CD14-positive monocyte (primary cell): Measurements from ENCODE around the gene SMTNL2. TPM values are rescaled to one million over a fixed set of nuclear protein-coding genes. Genes with fewer than 3 reads are reported as not detected.

Experiments
- DNase-seq, 3 donors: peaks; one replicate each; pipeline ENCODE4 v3.0.0-alpha.2; 2011 to 2022
- H2AFZ ChIP-seq: 2 replicates; pipeline ENCODE4 v1.6.0; 2012; ENCODE audit warnings: mild to moderate bottlenecking, low read depth, low read length, inconsistent platforms; ENCODE audit not compliant: insufficient read depth, poor library complexity, severe bottlenecking
- H3K27ac ChIP-seq, 2 donors: 1 replicate in 1 of 2; 2 replicates in 1 of 2; pipeline ENCODE4 v1.5.1; 2012 to 2013; ENCODE audit warnings: low read length in 2 of 2, control low read depth in 1 of 2, inconsistent platforms in 1 of 2, low read depth in 1 of 2, mild to moderate bottlenecking in 1 of 2
- H3K27me3 ChIP-seq, 2 donors: one replicate each; pipeline versions ENCODE4 v1.6.0 to v1.6.1; 2011 to 2013; ENCODE audit warnings: low read length in 2 of 2; ENCODE audit not compliant: control insufficient read depth in 2 of 2, insufficient read depth in 2 of 2
- H3K36me3 ChIP-seq, 2 donors: replicated peaks in 1 of 2; 1 replicate in 1 of 2; 2 replicates in 1 of 2; pipeline versions ENCODE4 v1.5.1 to v1.6.1; 2012 to 2013; ENCODE audit warnings: low read length in 2 of 2, control low read depth in 1 of 2, inconsistent platforms in 1 of 2, mild to moderate bottlenecking in 1 of 2; ENCODE audit not compliant: insufficient read depth in 2 of 2, control insufficient read depth in 1 of 2
- H3K4me1 ChIP-seq, 2 donors: 1 replicate in 1 of 2; 2 replicates in 1 of 2; pipeline versions ENCODE4 v1.5.1 to v1.6.1; 2012 to 2013; ENCODE audit warnings: low read length in 2 of 2, control low read depth in 1 of 2, inconsistent platforms in 1 of 2, mild to moderate bottlenecking in 1 of 2, moderate library complexity in 1 of 2; ENCODE audit not compliant: insufficient read depth in 2 of 2, control insufficient read depth in 1 of 2
- H3K4me2 ChIP-seq: replicated peaks from 2 replicates; pipeline ENCODE3; 2012; ENCODE audit warnings: low read length, moderate library complexity, mild to moderate bottlenecking; ENCODE audit not compliant: poor library complexity, severe bottlenecking; ENCODE audit errors: extremely low read depth
- H3K4me3 ChIP-seq, 3 experiments: fragments of 200-600 bp in 1 of 3; sonication (generic) in 1 of 3; replicated peaks in 1 of 3; 1 replicate in 2 of 3; 2 replicates in 1 of 3; pipeline ENCODE4 v1.5.1; 2011 to 2013; ENCODE audit warnings: low read length in 3 of 3, mild to moderate bottlenecking in 3 of 3, control low read depth in 2 of 3, low read depth in 2 of 3, inconsistent platforms in 1 of 3, moderate library complexity in 1 of 3
- H3K79me2 ChIP-seq: 2 replicates; pipeline ENCODE4 v1.6.0; 2012; ENCODE audit warnings: mild to moderate bottlenecking, control low read depth, inconsistent platforms, low read length, moderate library complexity; ENCODE audit not compliant: insufficient read depth
- H3K9ac ChIP-seq: 2 replicates; pipeline ENCODE4 v1.6.0; 2017; ENCODE audit warnings: low read length, mild to moderate bottlenecking; ENCODE audit not compliant: insufficient read depth, poor library complexity, severe bottlenecking
- H3K9me3 ChIP-seq, 2 donors: replicated peaks in 1 of 2; 1 replicate in 1 of 2; 2 replicates in 1 of 2; pipeline versions ENCODE4 v1.5.1 to v1.6.1; 2012 to 2013; ENCODE audit warnings: low read length in 2 of 2, control low read depth in 1 of 2; ENCODE audit not compliant: control insufficient read depth in 1 of 2, insufficient read depth in 1 of 2
- H4K20me1 ChIP-seq: 2 replicates; pipeline ENCODE4 v1.6.0; 2012; ENCODE audit warnings: mild to moderate bottlenecking, low read length, control low read depth, moderate library complexity; ENCODE audit not compliant: insufficient read depth
- H3K27ac Mint-ChIP-seq, 7 donors: one replicate each; pipeline ENCODE4 v1.8.0; 2020; ENCODE audit warnings: mild to moderate bottlenecking in 7 of 7, mixed read lengths in 7 of 7, moderate library complexity in 6 of 7, inconsistent platforms in 2 of 7
- H3K27me3 Mint-ChIP-seq, 3 donors: one replicate each; pipeline ENCODE4 v1.8.0; 2021 to 2022; ENCODE audit warnings: low read depth in 3 of 3, mild to moderate bottlenecking in 3 of 3, mixed read lengths in 3 of 3, moderate library complexity in 3 of 3, inconsistent platforms in 1 of 3
- H3K36me3 Mint-ChIP-seq, 2 donors: one replicate each; pipeline ENCODE4 v1.8.0; 2020; ENCODE audit warnings: mixed read lengths in 2 of 2, inconsistent platforms in 1 of 2, mild to moderate bottlenecking in 1 of 2
- H3K4me1 Mint-ChIP-seq: one replicate; pipeline ENCODE4 v1.8.0; 2020; ENCODE audit warnings: mild to moderate bottlenecking, mixed read lengths
- H3K4me3 Mint-ChIP-seq, 2 donors: one replicate each; pipeline ENCODE4 v1.8.0; 2020; ENCODE audit warnings: mild to moderate bottlenecking in 2 of 2, mixed read lengths in 2 of 2, moderate library complexity in 1 of 2
- H3K9me3 Mint-ChIP-seq, 7 donors: one replicate each; pipeline ENCODE4 v1.8.0; 2020 to 2022; ENCODE audit warnings: mixed read lengths in 7 of 7, mild to moderate bottlenecking in 6 of 7, moderate library complexity in 6 of 7, inconsistent platforms in 2 of 7
- CTCF ChIP-seq: fragments of 200-600 bp; IDR thresholded peaks from one replicate; pipeline ENCODE4 v1.8.0; 2022; ENCODE audit warnings: antibody characterized with exemption, mild to moderate bottlenecking
- WGBS: methylation state at CpG from one replicate; pipeline ENCODE4 v1.1.5; 2013; ENCODE audit warnings: missing lambda C conversion rate; ENCODE audit not compliant: insufficient coverage; 5-methylcytosine and 5-hydroxymethylcytosine counted together
- intact Hi-C, 2 donors: fragments of 100-400 bp; cut with micrococcal nuclease; formaldehyde crosslinking; loops; one replicate each; pipeline versions ENCODE4 v1.15.0 to v1.15.1; 2023
- polyA plus RNA-seq, 3 donors: library from polyadenylated mRNA; depleted of rRNA in 1 of 3; unstranded in 2 of 3; stranded (reverse) in 1 of 3; fragments of 300-500 nt in 2 of 3; fragments of >200 nt in 1 of 3; fragmentation: Illumina TruSeq in 2 of 3; gene quantifications; 1 replicate in 2 of 3; 2 replicates in 1 of 3; pipeline ENCODE4 v1.2.3, GENCODE V29; 2012 to 2021

Gene SMTNL2
- polyA plus RNA-seq, 3 donors: 0.08 TPM; not detected in 2

GRCh38 chr17:4583206-4583605 is 1.1 kb upstream of the SMTNL2 start:
- H3K9me3 ChIP-seq: peaks cover 0 to 10% of the 10 kb centered on the region in 2 donors
- Mint-ChIP-seq H3K4me1 (peaks cover 3% of the 10 kb centered on the region), H3K4me3 (peak overlapping the region in 1 of 2 donors; percentile 21), H3K27me3 (peaks cover 42 to 68% (median 57%) of the 10 kb centered on the region in 3 donors), H3K27ac (no peak overlapping the region), H3K9me3 (peaks cover 0 to 7% (median 3%) of the 10 kb centered on the region in 7 donors), H3K36me3 (peaks cover 0 to 1% of the 10 kb centered on the region in 2 donors)
- no peak for DNase-seq
- H3K79me2 ChIP-seq: no peaks in the 10 kb centered on the region
- intact Hi-C loops: no loop called here
- H3K36me3 ChIP-seq: no peaks in the 10 kb centered on the region
- H3K27ac ChIP-seq: no peak overlapping the region
- H3K4me1 ChIP-seq: peaks cover 5 to 10% of the 10 kb centered on the region in 2 donors
- peaks cover 19 to 48% of the 10 kb centered on the region in 2 donors for H3K27me3 ChIP-seq
- no peak overlapping the region for H2AFZ ChIP-seq
- no peak overlapping the region for H3K9ac ChIP-seq
- H3K4me2 ChIP-seq: no peak overlapping the region
- no peak for TF ChIP-seq CTCF
- H3K4me3 ChIP-seq: no peak overlapping the region
- H4K20me1 ChIP-seq: no peaks in the 10 kb centered on the region
- WGBS: 80% methylated on average over 2 of the region's 3 CpGs

GRCh38 chr17:4583782-4584100 is 588 bp upstream of the SMTNL2 start:
- Mint-ChIP-seq H3K36me3 (peaks cover 0 to 1% of the 10 kb centered on the region in 2 donors), H3K4me1 (peaks cover 3% of the 10 kb centered on the region), H3K27me3 (peaks cover 42 to 70% (median 60%) of the 10 kb centered on the region in 3 donors), H3K9me3 (peaks cover 0 to 7% (median 3%) of the 10 kb centered on the region in 7 donors), H3K27ac (no peak overlapping the region), H3K4me3 (peak overlapping the region; percentile 51 to 80)
- no peak for TF ChIP-seq CTCF
- H3K79me2 ChIP-seq: no peaks in the 10 kb centered on the region
- 13% methylated on average over 6 of the region's 12 CpGs for WGBS
- H3K9me3 ChIP-seq: peaks cover 0 to 10% of the 10 kb centered on the region in 2 donors
- peak overlapping the region; percentile 51 for H3K4me2 ChIP-seq
- no peak overlapping the region for H3K27ac ChIP-seq
- no peak overlapping the region for H2AFZ ChIP-seq
- H4K20me1 ChIP-seq: no peaks in the 10 kb centered on the region
- H3K36me3 ChIP-seq: no peaks in the 10 kb centered on the region
- H3K4me3 ChIP-seq: no peak overlapping the region
- peaks cover 5 to 10% of the 10 kb centered on the region in 2 donors for H3K4me1 ChIP-seq
- H3K27me3 ChIP-seq: peaks cover 19 to 48% of the 10 kb centered on the region in 2 donors
- intact Hi-C loops: no loop called here
- no peak for DNase-seq
- H3K9ac ChIP-seq: no peak overlapping the region
